Kidney (tissue), 14 donors: ENCODE measurements around the gene CUL1. TPM values are rescaled to one million over a fixed set of nuclear protein-coding genes. Genes with fewer than 3 reads are reported as not detected.

ENCODE experiments used
- DNase-seq, 5 donors: peaks; one replicate each; pipeline ENCODE4 v3.0.0-alpha.2; 2013 to 2020
- FAIRE-seq: peaks from 2 replicates; lab custom pipeline; 2012; peaks lifted over from hg19 to GRCh38; lab: Jason Lieb, UNC
- H3K27ac ChIP-seq, 2 donors: one replicate each; pipeline ENCODE4 v1.7.0; 2013; ENCODE audit warnings: low read depth in 2 of 2, low read length in 2 of 2, inconsistent platforms in 1 of 2
- H3K27me3 ChIP-seq: one replicate; pipeline ENCODE4 v1.7.1; 2013; ENCODE audit warnings: low read length, inconsistent platforms; ENCODE audit not compliant: control insufficient read depth, insufficient read depth
- H3K36me3 ChIP-seq, 3 donors: one replicate each; pipeline versions ENCODE4 v1.7.0 to v1.7.1; 2013; ENCODE audit warnings: low read length in 3 of 3, control low read depth in 1 of 3, inconsistent platforms in 1 of 3; ENCODE audit not compliant: insufficient read depth in 3 of 3, control insufficient read depth in 2 of 3
- H3K4me1 ChIP-seq, 3 donors: one replicate each; pipeline versions ENCODE4 v1.7.0 to v1.7.1; 2013; ENCODE audit warnings: low read length in 3 of 3, inconsistent platforms in 1 of 3, low read depth in 1 of 3; ENCODE audit not compliant: control insufficient read depth in 2 of 3, insufficient read depth in 2 of 3
- H3K4me3 ChIP-seq, 3 donors: one replicate each; pipeline versions ENCODE4 v1.7.0 to v1.8.1; 2013; ENCODE audit warnings: low read length in 3 of 3, control low read depth in 1 of 3, inconsistent platforms in 1 of 3
- H3K9ac ChIP-seq, 3 donors: one replicate each; pipeline versions ENCODE4 v1.7.0 to v1.7.1; 2013; ENCODE audit warnings: low read length in 3 of 3, control low read depth in 1 of 3, inconsistent platforms in 1 of 3
- H3K9me3 ChIP-seq, 3 donors: one replicate each; pipeline versions ENCODE4 v1.7.0 to v1.7.1; 2013; ENCODE audit warnings: low read length in 3 of 3, control low read depth in 1 of 3, inconsistent platforms in 1 of 3; ENCODE audit not compliant: control insufficient read depth in 2 of 3, insufficient read depth in 1 of 3
- CTCF ChIP-seq: IDR thresholded peaks from 3 replicates; pipeline ENCODE4 v1.5.1; 2012; ENCODE audit warnings: mild to moderate bottlenecking, moderate library complexity, borderline replicate concordance; ENCODE audit not compliant: insufficient read depth; ENCODE audit errors: extremely low read depth
- intact Hi-C: fragments of 100-400 bp; cut with DNase I; formaldehyde crosslinking; loops from one replicate; pipeline ENCODE4 v1.11.1; 2022
- polyA plus RNA-seq: library from polyadenylated mRNA; stranded (reverse); fragments of 350-450 nt; fragmentation: Illumina TruSeq; extraction: RNeasy Lipid Tissue Mini Kit (QIAGEN cat#74804); gene quantifications from one replicate; pipeline ENCODE4 v1.2.3, GENCODE V29; 2014; ENCODE audit warnings: low read depth, low replicate concordance; ENCODE audit not compliant: insufficient read depth
- total RNA-seq: library from RNA; stranded (reverse); fragmentation: NEBNext Ultra II Directional; extraction: Animal tissue kit (Norgen Biotek cat#: 25700); gene quantifications from one replicate; pipeline ENCODE4 v1.2.1, GENCODE V29; 2021
- donor health status: control.
- donor health status: control.
- donor health status: control.
- donor health status: control.
- donor health status: control.
- donor health status: DM: yes; HTN: yes; CAD: no.
- donor health status: Normal renal cell carcinoma (clear cell type).

Gene CUL1
- total and polyA plus RNA-seq, 2 donors from 2014 or later, result 23.4 to 37.6 TPM

GRCh38 chr7:148750442-148751355, 52.0 kb downstream of the CUL1 start:
- FAIRE-seq, result no peak
- Histone ChIP-seq H3K9ac (no peak overlapping the region), H3K36me3 (peaks cover 0 to 4% (median 0%) of the 10 kb centered on the region in 3 donors), H3K27ac (no peak overlapping the region), H3K27me3 (no peaks in the 10 kb centered on the region), H3K4me3 (no peak overlapping the region), H3K4me1 (no peaks in the 10 kb centered on the region), H3K9me3 (no peaks in the 10 kb centered on the region)
- TF ChIP-seq CTCF, result no peak
- intact Hi-C loops, result no loop called here
- no peak for DNase-seq

- intact Hi-C loops, result no loop called here
- Histone ChIP-seq H3K9ac (no peak overlapping the region), H3K36me3 (peaks cover 0 to 13% (median 4%) of the 10 kb centered on the region in 3 donors), H3K4me3 (no peak overlapping the region), H3K27me3 (no peaks in the 10 kb centered on the region), H3K4me1 (no peaks in the 10 kb centered on the region), H3K9me3 (no peaks in the 10 kb centered on the region), H3K27ac (no peak overlapping the region)
- FAIRE-seq (no peak), DNase-seq (no peak)
- TF ChIP-seq CTCF, result no peak
Measured at GRCh38 chr7:148753224-148753623, 54.5 kb downstream of the CUL1 start.

- H3K9ac ChIP-seq, result no peak overlapping the region
- no peak for TF ChIP-seq CTCF
- no peaks in the 10 kb centered on the region for H3K4me1 ChIP-seq
- no peak for FAIRE-seq
- no peak for DNase-seq
- no peaks in the 10 kb centered on the region for H3K9me3 ChIP-seq
- intact Hi-C loops, result no loop called here
- no peak overlapping the region for H3K27ac ChIP-seq
- no peak overlapping the region for H3K4me3 ChIP-seq
- H3K36me3 ChIP-seq, result peaks cover 0 to 17% (median 8%) of the 10 kb centered on the region in 3 donors
- no peaks in the 10 kb centered on the region for H3K27me3 ChIP-seq
Measured at GRCh38 chr7:148754912-148755311, 56.2 kb downstream of the CUL1 start.
